GM19328 (cell line): Measurements from ENCODE around the gene NEGR1.

ENCODE experiments used
- ATAC-seq: cut with Tn5 transposase; IDR thresholded peaks from one replicate; pipeline ENCODE4 v1.9.1; 2021; ENCODE audit warnings: mild to moderate bottlenecking, moderate library complexity; ENCODE audit not compliant: unreplicated experiment

Gene NEGR1

DNA sequence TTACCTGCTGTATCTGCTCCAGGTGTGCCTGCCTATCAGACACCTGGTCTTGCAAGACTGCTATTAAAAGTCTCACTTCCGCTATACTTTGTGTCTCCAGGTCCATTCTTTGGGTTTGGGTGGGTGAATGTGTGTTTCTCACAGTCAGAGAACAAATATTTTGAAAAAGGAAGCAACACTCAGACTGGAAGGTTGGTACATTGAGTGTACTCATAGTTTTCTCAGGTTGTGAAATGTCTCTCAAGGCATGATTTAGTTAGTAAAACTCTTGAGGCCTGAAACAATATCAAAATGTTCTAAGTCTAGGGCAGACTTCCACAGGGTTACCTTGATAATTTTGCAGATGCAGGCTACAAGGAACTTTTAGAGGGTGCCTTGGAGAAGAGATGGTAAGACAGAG lies 771.6 kb downstream of the NEGR1 start:
- ATAC-seq: no peak

DNA sequence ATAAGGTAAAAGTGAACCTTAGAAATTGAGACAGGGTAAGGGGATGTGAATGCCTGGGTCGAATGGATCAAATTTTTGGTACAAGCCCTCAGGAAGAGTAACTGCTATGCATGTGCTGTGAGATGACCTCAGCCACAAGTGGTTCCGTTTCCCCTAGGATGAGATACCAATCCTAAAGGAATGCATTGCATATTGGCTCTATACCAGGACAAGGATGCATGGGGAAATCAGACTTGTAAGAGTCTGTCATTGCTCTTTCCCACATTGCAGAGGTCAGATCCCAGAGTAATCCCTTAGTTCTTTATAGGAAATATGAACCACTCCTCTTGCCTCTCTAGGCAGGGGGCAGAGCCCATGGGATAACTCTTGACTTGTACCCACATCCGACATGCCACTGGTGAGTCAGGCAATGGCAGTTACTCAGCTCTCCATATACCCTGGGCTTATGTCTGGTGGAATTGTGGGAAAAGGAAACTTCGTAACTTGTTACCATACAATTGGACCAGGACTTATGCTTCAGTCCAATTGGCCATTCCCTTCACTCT lies 773.2 kb downstream of the NEGR1 start:
- ATAC-seq: no peak

DNA sequence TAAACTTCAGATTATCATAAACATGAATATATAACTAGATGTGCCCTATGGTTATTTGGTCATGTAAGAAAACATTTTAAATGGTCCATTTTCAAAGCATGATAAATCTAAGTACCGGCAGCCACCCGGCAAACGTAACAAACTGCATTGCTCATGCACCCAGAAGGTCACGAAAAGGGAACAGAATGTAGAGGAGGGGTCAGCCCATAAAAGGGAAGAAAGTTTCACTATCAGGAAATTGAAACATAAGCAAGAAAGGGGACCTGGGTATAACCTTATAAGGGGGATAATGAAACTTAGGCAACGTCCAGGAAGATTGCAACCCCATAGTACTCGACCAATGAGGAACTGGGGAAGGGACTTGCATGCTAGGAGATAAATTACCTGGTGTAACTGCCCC lies 780.3 kb downstream of the NEGR1 start:
- ATAC-seq: no peak

DNA sequence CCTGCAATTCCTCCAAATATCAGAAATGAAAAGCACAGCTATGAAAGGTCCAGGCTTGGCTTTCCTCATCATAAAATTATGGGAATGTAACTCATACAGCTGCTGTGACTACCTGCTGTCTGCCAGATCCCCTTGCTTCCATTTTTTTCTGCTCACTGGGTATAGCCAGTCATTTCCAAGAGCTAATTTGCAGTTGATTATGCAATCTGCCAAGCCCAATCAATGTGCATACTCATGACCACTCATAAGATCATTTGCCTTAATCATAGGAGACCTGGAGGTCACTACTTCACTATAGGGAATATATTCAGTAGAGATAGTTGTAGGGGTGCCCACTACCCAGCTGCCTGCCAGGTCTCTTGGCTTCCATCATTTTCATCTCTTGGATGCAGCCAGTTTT lies 783.8 kb downstream of the NEGR1 start:
- no peak for ATAC-seq

DNA sequence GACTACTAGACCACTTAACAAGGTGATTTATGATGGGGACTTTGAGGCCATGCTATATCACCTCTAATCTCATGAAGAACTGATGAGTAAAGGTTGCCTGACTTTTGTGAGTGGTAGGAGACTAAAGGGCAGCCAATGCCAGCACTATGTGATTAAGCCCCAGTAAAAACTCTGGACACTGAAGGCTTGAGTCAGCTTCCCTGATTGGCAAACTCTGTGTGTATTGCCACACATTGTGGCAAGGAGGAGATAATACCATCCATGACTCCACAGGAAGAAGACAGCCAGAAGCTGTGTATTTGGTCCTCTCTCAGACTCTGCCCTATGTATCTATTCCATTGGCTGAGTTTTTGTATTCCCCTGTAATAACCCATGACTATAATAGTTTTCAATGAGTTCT lies 788.2 kb downstream of the NEGR1 start:
- no peak for ATAC-seq

DNA sequence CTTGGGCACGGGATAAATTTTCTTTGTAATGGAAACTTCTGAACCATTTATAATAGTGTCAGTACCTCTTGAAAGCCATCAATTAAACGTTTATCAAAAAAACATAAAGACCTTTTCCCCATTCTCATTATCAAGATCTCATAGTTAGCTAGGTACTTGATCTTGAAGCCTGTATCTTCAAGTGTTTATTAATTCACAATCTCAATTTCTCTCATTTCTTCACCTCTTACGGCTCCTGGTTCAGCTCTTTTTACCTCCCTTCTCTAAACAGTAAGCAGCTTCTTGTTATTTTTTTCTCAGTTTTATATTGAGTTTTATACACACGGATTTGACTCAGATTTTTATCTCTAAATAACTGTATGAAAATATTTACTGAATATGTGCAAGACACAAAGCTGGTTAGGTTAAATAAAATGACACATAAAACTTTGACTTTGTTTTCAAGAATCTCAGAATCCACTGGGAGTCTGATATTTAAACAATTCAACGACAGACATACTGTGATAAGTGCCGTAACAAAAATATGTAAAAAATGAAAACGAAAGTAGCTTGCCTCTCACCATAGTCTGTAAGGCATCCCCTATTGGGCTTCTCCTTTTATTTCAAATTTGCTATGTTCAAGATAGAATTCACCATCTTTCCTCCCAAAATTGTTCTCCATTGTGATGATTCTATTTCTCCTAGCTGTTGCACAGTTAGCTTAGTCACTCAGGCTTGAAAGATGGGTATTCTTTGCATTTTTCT lies 789.9 kb downstream of the NEGR1 start:
- no peak for ATAC-seq

DNA sequence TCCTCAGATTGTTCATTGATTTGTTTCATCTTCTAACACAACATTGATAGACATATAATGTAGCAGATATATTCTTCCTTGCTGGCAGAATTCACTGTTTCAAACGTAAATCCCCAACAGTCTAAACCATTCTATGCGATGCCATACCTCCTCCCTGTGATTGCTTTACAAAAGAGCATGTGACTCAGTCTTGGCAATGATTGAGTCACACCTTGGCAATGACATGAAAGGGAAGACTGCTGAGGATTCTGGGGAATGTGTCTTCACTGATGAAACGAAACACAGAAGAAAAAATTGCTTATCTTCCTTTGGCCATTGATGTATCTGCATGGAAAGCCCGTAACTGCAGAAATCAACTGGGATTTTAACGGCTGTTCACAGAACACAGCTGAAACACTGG lies 791.9 kb downstream of the NEGR1 start:
- ATAC-seq: no peak

DNA sequence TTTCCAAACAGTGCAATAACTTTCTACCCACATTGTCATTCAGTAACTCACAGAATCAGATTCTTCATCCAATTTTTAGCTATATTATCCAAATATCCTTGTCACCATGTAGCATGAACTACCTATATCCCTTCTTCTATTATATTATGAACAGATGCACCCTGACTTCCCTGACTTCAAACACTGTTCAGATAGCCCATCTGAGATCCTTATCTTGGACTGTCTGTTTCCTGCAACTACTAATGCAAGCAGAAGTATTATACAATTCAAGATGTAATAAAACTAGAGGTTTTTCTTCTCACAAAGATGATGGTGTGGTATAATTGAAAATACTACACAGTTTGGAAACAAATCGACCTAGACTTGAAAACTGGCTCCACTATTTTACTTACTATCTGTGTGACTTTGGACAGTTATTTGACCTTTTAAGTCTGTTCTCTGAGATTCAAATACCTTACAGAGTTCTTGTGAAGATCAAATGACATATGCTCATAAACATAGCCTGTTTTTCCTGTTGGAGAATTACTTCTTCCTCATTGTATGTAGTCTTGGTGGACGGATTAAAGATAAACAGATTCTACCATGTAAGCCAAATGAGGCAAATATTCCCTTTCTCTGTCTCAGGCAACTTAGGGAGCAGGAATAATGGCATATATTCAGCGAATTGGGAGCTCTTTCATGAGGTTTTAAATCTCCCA lies 793.6 kb downstream of the NEGR1 start:
- no peak for ATAC-seq

DNA sequence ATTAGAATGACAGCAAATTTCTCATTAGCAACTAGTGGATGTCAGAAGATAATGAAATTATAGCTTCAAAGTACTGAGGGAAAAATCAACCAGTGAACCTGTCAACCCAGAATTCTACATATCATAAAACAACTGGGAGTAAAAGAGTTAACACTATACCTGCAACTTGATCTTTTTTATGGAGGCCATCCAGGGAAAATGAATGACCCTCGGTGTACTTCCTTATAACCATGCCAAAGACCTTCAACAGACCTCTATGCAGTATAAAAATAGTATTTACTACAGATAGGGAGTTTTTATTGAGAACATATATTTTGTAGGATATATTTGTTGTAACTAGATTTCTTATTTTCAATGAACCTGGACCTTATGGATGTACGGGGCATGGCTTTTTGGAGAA lies 809.0 kb downstream of the NEGR1 start:
- ATAC-seq: no peak

DNA sequence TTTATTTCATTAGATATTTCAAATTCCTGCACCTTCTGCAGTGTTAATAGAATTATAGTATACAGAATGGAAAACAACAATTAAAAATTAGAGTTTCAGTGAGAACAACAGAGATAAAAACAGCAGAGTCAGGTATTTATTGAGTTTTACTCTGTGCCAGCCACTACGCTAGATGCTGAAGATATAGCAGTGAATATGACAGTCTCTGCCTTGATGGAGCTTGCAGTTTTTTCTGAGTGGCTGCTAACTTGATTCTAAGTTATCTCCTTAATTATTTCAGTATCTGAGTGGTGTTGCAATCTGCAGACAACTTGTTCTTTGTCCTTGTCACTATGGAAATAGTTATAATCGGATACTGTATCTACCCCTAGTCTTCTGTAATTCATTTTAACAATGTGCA lies 817.2 kb downstream of the NEGR1 start:
- no peak for ATAC-seq

DNA sequence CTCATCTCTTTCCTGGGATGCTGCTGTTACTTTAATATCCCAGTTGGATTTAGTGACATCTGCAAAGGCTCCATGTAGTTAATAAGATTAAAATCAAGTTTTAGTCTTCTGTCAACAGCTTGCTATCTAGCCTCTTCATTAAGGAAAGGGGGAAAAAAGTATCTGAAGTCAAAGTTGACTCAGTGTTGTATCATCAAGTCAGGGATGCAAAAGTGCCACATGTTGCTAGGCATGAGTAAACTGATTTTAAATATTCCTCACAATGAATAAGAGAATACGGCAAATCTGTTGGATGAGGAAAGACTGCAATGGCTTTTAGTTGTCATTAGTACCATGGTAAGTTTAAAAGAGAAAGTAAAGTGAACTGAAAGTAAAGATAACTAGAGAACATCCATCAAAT lies 818.3 kb downstream of the NEGR1 start:
- ATAC-seq: no peak

DNA sequence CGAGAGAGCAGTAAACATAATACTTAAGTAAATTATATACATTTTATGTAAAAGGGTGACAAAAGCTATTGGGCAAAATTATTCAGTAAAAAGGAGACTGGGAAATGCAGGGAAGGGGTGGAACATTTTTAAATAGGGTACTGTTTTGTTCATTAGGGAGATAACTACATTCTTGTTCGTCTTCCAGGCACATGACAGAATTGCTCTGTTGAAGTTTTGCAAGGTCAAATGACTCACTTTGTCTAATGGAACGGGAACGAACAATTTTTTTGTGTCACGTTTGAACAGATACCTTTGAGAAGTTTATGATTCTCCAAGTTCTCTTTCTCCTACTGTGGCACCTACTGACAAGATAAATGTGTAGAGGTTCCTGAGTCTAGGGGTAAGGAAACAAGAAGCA lies 819.2 kb downstream of the NEGR1 start:
- no peak for ATAC-seq

DNA sequence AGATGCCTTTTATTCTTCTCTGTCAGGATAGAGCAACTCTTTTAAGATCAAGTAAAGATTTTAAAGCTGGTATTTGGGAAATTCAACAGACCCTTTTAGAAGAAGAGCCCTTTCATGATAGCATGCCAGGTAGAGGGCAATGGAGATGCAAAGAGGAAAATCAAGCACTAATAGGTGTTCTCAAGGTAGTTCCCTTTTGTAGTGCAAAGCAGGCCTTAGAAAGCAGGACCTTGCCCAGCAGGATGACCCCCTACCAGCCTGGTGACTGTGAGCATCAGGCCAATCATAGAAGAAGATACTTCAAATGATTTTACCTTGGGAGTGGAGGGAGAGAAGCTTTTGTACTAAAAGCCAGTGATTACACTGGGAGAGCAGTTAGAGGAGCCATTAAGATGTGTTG lies 820.1 kb downstream of the NEGR1 start:
- no peak for ATAC-seq

DNA sequence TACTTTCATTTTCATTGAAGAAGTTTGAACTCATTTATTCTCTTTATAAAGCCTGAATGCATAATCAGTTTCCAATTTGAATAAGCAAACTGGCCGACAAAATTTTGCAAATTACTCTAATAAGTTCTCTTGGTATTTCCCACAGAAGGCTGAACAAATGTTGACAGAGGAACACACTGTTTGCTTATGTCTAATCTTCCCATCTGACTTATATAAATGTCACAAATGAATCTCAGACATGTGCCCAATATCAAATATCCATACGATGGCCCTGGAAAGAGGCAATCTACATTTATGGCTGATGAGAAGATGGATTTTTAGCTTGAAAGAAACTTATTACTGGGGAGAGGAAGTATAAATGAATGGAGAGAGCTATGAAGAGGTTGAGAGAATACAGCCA lies 820.9 kb downstream of the NEGR1 start:
- no peak for ATAC-seq

DNA sequence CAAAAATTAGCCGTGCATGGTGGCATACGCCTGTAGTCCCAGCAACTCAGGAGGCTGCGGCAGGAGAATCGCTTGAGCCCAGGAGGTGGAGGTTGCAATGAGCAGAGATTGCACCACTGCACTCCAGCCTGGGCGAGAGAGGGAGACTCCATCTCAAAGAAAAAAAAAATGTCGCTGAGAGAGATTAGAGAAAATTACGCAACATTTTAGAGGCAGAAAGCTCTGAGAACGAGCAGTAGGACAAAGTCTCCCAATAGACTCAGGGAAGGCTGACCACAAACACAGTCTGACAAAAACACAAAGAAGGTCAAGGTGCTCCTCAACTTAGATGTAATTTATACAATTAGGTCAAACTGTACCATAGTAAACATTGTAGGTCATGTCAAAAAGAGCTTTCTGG lies 833.9 kb downstream of the NEGR1 start:
- ATAC-seq: no peak

DNA sequence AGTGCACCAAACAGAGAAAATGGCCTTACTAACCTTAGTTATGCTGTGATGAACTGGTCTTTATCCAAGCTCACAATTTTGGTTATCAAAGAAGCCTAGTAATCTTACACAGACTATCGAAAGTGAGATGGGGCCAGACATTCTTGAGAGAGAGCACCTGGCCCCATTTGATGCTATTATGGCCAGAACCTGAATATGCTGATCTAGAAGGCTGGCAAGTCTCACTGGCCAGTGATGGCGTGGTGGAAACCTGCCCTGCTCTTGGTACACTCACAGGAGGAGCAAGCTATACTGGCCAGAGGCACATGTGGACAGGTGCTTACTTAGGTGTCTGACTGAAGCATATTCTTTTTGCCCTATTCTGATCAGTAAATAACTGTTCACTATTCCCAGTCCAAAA lies 843.7 kb downstream of the NEGR1 start:
- no peak for ATAC-seq

DNA sequence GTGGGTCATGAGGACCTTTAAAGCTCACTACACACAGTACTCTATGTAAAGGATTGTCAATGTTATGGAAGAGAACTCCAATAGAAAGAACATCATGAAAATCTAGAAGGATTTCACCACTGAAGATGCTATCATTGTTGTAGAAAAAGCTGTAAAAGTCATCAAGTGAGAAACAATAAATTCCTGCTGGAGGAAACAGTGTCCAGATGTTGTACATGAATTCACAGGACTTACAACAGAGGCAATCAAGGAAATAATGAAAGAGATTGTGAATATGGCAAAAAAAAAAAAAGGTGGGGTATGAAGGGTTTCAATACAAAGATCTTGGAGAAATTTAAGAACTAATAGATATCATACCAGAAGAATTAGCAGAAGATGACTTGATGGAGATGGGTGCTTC lies 846.4 kb downstream of the NEGR1 start:
- ATAC-seq: no peak

DNA sequence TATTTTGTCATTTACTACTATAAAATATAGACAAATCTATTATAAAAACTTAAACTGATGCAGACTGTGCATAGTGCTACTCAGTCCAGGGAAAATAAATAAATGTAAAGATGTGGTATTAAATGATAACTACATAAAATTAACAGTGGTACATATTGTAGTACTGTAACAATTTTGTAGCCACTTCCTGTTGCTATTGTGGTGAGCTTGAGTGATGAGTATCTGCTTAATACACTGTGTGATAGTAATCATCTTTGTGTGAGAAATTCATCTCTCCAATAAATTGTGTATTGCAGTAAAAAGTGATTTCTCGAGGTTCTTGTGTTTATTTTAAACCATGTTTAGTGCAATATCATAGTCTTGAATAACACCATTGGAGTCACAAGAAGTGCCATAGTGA lies 848.1 kb downstream of the NEGR1 start:
- ATAC-seq: no peak

DNA sequence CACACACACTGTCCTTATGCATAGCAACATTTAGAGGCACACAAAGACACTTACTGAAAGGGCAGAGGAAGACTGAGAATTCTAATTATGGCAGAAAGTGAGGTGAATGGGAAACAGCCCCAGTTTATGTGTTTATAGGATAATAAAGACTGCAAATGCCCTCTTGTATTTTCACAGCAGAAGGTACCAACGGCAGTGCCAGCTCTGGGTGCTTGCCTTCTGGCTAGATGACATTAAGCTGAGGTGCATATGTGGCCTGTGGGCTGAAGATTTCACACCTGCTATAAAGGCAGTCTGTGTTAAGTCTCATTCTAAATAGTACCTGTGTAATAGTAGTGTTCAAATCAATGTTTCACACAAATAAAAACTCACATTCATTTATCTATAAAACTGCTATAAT lies 854.3 kb downstream of the NEGR1 start:
- ATAC-seq: no peak

DNA sequence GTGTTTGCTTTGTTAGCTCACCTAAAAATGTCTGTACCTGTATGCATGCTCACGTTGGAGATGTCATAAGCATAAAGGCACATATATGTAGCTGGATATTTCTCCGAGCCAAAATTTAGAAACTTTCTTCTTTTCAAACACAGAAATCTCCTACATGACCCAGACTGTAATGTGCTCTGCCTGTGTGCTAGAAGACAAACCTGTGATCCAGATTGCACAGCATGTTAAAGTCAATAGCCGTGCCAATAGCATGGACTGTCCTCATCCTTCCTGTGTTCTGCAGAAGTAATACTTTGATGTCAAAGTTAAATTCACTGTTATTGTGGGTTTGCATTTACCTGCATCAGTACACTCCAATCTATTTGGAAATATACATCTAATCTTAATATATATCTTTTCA lies 855.3 kb downstream of the NEGR1 start:
- no peak for ATAC-seq

DNA sequence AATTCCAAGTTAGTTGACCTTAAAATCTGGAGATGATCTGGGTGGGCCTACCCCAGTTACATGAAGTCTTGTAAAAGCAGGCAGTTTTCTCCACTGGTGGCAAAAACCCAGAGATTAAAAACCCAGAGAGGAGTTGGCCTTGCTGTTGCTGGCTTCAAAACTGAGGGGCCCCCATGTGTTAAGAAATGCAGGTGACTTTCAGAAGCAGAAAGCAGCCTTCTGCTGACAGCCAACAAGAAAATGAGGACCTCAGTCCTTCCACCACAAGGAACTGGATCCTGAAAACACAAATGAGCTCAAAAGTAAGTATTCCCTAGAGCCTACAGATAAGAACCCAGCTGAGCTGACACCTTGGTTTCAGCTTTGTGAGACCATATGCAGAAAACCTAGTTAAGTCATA lies 857.8 kb downstream of the NEGR1 start:
- ATAC-seq: no peak

DNA sequence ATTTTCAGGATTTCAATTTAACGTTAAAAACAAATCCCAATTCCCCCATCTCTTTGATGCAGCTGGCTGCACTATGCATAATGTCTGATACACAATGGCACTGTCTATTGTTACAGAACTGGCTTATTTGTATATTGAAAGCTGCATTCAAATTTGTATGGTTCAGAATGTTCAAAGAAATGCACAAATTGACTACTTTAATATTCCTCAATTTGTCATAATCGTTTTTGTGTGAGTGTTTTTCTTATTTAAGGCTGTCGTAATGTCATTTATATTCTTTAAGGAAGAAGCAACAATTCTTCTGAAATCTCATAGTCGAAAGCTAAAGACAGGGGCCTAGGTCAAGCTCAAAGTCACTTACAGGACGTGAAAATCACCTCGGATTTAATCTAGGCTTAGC lies 860.1 kb downstream of the NEGR1 start:
- no peak for ATAC-seq

DNA sequence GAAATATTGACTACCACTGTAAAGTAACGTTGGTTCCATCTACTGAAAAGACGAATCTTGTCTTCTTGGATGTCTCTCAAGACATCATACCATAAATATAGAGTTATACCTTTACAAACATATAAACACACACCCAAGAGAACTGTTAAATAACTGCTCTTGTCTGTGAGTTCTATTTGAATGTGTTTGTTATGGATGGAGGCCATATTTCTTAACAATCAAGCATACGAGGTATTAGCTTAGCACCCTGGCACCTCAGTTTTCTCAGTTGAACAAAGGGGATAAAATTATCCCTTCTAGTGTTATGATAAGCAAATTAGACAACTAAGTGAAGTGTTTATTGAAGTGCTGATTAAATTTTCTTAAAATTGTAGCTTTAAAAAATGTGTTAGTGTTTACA lies 864.9 kb downstream of the NEGR1 start:
- no peak for ATAC-seq
